GM21423 (cell line): Measurements from ENCODE around the gene GARS1.
A peak's percentile ranks its signal among the peaks of the same experiment; 100 is the strongest.
"Not testable (repeated sequence)": the region's sequence is repeated elsewhere in the genome, so short reads cannot be mapped to it uniquely, and the experiment has no call there.

Source experiments
- ATAC-seq: cut with Tn5 transposase; IDR thresholded peaks from one replicate; pipeline ENCODE4 v1.9.1; 2021; ENCODE audit warnings: mild to moderate bottlenecking, moderate library complexity; ENCODE audit not compliant: unreplicated experiment

Gene GARS1

DNA sequence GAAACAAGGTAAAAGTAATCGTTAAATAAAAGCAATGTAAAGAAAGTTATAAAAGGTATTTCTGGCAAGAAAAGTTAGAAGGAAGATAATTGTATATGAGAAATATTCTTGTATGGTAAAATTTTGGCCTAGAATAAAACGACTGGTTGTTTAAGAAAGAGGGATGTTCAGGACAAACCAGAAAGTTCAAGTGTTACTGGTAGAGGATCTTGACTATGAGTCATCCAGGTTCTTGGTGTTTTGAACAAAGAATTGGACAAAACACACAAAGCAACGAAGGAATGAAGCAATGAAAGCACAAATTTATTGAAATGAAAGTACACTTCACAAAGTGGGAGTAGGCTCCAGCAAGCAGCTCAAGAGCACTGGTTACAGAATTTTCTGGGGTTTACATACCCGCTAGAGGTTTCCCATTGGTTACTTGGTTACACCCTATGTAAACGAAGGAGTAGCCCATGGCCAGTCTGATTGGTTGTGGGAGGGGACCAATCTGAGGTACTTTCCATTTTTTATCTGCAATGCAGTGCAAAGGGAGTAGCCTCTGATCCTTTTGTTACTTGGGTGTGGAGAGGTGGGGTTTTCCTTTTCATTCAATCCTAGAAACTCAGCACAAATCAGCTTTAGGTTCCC, 22.4 kb upstream of the GARS1 start:
- ATAC-seq = no peak

DNA sequence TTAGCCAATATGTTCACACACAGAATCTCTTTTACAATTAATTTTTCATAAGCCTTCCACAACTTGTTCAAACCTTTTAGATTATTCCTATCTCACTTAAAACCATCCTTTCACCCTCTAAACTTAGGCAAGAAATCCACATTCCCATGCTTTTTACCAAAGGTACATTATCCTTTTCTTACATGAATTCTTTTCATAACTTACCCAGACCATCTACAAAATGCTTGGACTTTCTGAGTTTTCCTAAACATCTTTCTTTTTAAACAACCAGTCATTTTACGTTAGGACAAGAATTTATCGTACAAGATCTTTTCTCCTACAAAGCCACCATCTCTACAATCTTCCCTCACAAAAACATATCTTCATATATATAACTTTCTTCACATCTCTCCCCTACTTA, 18.8 kb upstream of the GARS1 start:
- no peak for ATAC-seq

DNA sequence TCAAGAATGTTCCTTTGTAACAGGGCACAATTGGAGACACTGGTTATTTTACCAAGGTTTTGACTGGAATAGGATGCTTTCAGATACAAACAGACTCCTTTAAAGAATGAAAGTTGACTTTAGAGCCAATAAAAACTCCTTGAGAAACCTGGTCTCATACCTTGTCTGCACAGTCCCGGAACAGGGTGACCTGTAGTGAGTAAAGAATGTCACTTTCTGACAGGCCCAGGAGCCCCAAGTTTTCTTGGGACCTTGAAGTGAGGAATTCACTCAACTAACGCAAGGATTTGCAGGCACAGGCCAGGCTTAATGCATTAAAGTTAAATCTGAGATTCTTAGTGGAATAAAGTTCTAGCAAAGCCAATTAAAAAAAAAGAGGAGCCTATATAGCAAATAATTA, 11.5 kb upstream of the GARS1 start:
- ATAC-seq = no peak

DNA sequence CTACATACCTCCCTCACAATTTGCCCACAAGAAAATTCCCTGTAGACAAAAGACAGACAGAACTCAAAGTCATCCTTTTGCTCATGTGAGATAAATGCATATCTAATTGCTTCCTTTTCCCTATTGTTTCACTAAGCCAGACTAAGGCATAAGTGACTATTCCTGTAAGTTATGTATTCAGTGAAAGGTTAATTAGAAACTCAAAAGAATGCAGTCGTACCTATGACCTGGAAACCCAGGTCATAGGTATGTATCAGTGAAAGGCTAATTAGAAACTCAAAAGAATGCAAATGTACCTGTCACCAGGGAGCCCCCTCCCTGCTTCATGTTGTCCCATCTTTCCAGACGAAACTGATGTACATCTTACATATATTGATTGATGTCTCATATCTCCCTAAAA, 10.3 kb upstream of the GARS1 start:
- no peak for ATAC-seq

DNA sequence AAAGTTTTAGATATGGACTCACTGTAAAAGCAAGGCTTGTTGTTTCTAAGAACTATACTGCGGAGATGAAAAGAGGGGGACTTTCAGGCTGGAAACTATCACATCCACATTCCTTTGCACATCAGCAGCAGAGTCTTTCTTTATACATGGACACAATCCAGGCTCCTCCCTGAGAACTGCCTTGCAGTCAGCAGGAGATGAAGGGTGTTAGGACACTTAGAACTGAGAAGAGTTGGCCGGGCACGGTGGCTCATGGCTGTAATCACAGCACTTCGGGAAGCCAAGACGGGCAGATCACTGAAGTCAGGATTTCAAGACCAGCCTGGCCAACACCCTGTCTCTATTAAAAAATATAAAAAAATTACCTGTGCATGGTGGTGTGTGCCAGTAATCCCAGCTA, 9.7 kb upstream of the GARS1 start:
- no peak for ATAC-seq

DNA sequence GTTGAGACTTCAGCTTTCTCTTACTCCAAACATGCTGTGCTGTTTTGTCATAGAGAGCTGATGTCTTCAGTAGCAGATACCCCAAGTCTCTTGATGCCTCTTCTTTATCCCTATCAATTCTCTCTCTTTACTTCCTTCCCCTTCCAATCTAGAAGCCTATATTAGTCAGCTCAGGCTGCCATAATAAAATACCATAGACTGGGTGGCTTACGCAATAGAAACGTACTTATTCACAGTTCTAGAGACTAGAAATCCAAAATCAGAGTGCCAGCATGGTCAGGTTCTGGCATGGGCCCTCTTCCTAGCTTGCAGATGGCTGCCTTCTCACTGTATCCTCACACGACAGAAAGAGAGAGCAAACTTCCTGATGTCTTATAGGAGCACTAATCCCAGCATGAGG, 9.0 kb upstream of the GARS1 start:
- no peak for ATAC-seq

DNA sequence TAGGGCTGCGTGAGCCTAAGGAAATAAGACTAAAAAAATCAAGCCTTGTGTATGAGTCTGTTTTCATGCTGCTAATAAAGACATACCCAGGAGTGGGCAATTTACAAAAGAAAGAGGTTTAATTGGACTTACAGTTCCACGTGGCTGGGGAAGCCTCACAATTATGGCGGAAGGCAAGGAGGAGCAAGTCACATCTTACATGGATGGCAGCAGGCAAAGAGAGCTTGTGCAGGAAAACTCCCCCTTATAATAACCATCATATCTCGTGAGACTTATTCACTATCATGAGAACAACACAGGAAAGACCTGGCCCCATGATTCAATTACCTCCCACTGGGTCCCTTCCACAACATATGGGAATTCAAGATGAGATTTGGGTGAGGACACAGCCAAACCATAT, 7.1 kb upstream of the GARS1 start:
- ATAC-seq = not testable (repeated sequence)

DNA sequence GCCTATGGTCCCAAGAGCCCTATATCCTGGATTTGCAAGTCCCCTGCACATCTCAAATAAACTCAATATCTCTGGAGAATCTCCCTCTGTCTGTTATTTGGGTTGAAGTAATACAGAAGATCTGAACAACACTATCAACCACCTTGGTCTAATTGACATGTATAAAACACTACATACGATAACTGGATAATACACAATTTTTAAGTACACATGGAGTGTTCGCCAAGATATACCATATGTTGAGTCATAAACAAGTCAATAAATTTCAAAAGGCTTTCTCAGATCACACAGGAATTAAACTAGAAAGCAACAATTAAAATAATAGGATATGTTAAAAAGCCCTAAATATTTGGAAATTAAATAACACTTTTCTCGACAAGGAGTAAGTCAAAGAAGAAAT, 5.6 kb upstream of the GARS1 start:
- ATAC-seq = no peak

DNA sequence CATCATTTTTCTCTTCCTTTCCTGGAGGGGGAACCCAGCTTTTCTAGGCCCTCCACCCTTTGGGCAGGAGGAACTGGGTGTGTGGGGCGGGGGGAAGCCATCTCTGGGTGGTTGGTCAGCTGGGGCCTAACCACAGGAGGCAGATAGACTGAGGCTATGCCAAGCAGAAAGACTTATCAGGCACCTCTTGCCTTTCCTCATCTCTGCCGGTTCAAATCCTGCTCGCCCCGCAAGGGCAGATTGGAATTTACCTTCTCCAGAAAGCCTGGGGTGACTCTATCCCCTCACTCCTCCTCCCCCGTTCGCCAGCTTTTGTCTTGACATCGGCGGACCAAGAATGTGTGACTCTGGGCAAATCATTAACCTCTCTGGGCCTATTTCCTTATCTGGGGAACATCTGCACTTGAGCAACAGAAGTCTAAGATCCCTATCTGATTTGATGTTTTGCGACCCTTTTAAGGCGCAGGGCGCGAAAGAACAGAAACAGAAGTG, 584 bp upstream of the GARS1 start:
- ATAC-seq = peak; percentile 37

DNA sequence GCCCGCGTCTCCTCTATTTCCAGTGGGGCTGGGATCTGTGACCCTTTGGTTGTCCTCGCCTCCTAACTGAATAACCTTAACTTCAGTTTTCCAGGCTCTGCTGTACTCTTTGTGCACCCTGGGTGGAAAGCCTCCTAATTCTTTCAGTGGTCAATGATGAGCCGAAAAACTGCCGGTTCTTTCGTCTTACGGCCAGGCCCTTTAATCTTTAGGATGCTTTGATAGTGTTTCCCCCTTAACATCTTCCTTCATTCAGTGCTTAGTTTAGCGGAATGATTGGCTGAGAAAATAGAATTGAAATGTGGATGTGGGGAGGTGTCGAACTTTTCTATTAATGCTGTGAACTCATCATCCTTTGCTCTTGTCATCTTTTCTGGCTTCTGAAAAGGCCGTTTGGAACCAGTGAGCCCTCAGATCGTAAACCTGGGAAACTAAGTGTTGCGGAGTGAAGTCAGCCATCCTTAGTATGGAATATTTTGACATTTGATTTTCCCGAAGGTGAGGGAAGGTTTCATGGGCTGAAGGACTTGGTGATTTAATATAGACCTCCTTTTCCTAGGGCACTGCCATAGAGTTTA, 847 bp downstream of the GARS1 start:
- ATAC-seq = no peak

DNA sequence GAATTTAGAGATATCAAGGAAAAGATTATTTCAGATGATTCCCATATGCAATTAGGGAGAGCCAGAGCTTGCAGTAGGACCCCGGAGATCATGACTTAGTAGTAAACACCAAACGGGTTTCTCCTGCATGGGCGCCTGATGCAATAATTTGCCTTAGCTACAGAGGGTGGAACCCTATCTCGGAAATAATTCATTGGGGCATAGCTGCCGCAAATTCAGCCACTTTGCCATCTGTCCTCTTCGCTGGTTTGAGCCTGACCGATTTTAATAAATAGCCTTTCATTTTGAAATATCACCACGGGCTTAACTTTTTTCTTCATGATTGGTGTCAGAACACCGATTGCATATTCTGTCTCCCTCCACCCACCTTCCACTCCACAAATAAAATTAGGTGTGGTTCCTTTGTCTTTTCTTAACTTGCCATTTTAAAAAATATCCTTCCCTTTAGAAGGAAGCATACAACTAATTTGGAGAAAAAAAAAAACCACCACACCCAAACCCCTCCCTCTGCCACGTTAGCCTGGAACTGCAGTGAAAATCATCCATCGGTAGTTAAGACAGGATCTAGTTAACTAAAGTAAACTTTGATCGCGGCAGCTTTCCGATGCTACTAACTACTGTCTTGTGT, 1.4 kb downstream of the GARS1 start:
- ATAC-seq = no peak

DNA sequence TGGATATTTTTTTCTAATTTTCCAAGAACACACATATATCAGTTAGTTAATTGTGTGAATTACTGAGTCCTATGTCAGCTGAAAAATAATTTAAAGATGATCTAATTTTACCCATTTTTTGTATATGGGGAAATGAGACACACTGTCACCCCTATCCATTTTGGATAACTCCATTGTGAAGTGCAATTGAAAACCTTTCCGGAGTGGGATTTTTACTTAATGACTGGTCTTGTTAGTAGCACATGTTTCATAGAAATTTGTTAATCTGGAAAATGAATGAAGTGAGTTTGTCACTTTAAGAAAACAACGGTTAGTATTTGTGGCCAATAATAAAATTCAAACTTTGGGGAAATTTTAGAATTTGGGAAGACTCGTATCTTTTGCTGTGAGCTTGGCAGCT, 2.0 kb downstream of the GARS1 start:
- ATAC-seq = no peak

DNA sequence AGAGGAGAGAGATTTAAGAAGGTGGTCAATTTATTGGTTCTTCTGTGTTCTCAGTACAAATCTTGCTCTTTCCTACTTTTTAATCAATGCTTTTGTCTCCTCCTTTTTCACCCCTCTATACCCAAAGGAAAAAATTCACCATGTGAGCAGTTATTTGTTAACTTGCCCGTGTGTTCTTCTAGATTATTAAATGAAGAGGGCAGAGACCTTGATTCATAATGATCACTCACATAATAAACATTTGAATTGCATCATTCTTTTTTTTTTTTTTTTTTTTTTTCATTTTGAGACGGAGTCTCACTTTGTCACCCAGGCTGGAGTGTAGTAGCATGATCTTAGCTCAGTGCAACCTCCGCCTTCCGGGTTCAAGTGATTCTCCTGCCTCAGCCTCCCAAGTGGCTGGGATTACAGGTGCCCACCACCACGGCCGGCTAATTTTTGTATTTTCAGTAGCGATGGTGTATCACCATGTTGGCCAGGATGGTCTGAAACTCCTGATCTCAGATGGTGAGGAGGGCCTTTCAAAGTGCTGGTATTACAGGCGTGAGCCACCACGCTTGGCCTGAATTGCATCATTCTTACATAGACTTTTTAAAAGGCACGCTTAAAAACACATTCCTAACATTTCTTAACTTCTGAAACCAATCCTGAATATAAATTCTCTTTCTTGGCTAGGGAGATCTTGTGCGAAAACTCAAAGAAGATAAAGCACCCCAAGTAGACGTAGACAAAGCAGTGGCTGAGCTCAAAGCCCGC, 3.6 kb downstream of the GARS1 start:
- ATAC-seq = no peak

DNA sequence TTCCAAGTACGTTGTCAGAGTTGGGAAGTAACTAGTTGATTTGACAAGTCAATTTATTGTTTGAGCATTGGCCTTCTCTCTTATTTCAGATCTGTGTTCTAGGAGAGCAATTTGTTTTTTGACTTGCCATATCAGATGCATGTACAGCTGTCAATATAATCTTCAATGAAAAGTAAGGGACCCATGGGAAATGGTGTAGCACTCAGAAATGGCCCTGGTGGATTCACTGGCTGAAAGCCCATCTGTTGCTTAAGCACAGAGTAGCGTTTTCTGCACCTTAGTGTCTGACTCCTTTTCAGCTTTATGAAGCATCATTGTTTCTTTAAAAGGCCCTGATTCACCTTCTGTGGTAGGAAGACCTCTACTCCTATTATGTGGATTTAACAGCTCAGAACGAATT, 10.2 kb downstream of the GARS1 start:
- no peak for ATAC-seq

DNA sequence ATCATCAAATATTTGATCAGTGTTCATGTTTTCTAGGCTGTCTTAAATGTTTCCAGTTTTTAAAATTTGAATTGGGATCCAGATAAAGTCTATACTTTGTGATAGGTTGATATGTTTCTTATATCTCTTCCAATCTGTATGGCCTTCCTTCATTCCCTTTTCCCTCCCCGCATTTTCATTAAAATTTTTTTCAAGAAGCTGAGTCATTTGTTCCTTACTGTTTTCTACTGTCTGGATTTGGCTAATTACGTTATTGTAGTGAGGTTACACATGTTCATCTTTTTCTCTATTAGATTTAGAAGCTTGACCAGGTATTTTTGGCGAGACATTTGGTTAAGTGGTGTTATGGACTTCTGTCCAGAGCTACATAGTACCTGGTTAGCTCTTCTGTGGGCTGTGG, 11.2 kb downstream of the GARS1 start:
- ATAC-seq = no peak

DNA sequence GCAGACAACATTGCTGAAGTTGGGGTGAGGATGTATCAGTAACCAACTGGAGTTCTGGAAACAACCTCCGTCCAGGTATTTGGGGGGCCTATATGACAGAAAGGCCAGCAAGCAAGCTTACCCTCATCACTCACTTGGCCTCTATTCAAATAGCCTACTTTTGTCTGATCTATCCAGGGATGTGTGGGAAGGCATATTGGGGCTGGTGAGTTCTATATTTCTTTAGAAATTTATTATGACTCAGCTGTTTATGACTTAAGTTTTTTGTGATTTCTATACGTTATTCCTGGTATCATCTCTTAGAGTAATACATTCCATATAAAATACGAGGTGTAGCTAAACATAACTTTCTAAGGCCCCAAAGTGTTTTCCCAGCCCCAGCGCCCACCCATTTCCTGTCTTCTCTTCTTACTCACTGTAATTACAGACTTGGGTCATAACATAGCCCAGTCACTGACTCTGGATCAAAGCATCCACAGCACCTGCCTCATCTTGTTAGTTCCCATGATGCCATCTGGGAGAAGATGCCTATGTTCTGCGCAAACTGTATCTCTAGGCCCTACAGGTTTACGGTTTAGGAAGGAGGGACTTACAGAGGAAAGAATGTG, 18.1 kb downstream of the GARS1 start:
- no peak for ATAC-seq

DNA sequence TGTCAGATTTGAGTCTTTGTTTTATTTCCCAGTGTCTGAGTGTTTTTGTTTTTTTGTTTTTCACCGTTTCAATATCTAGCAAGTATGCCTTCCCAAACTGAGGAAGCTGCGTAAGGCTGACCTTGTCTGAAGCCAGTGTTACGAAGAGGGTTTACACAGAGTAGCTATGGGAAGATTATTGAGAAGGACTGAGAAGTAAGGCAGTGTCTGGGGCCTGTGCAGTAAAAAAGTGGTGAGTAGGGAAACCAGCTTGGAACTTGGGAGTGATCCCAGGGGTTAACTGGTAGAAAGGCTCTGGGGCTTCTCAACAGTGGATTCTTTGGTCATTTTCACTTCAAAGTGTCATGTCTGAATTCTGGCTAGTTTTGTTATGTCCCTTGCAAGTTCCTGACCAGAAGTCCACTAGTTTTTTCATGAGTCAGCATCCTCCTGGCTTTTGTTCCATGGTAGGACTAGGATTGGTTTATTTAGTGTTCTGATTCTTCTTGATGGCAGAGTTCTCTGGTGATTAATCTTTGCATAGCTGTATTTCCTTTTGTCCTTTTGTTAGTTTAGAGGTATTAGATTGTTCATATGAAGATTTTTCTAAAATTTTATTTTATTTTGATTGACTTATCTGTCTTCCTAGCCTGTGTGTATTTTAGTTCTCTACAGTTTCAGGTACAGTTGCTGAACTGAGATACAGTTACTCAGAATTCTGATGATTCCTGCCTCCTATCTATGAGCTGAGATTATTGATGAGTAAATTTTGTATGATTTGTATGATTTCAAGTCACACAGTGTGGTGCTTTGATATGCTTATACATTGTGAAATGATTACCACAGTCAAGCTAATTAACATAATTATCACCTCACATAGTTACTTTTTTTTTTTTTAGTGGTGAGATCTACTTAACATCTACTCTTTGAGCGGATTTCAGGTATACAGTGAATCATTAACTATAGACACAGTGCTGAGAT, 19.0 kb downstream of the GARS1 start:
- ATAC-seq = no peak

DNA sequence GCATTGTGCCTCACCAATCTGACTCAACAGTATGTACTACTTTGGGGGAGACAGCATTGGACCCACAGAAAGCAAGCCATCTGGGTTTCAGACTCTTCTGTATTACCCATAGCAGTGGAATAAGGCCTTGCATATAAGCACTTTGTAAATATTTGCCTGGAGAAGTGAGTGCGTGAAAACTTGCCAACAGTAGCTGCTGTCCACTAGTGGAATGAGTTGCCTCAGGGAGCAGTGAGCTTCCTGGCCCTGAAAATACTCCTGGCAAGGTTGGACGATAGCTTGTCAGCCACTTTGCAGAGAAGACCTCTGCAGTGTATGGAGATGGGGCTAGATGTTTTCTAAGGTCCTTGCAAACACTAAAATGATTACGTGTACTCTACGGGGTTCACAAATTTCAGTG, 21.6 kb downstream of the GARS1 start:
- ATAC-seq = no peak

DNA sequence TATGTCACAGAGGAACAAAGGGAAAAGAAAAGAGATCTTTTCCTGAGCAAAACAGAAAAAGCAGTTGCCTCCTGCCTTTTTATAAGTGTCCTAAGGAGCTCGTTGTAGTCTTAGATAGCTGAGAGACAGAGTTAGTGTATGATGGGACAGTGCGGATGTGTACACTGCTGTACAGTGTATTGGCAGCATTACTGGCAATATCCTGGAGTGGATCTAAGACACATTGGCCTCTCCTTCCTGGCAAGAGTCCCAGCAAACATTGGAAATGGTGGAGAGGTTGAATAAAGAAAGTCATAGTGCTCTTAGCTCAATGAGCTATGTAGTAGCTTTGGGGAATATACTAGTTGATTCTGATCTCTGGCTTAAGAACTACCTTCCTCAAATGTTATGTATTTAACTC, 22.7 kb downstream of the GARS1 start:
- no peak for ATAC-seq

DNA sequence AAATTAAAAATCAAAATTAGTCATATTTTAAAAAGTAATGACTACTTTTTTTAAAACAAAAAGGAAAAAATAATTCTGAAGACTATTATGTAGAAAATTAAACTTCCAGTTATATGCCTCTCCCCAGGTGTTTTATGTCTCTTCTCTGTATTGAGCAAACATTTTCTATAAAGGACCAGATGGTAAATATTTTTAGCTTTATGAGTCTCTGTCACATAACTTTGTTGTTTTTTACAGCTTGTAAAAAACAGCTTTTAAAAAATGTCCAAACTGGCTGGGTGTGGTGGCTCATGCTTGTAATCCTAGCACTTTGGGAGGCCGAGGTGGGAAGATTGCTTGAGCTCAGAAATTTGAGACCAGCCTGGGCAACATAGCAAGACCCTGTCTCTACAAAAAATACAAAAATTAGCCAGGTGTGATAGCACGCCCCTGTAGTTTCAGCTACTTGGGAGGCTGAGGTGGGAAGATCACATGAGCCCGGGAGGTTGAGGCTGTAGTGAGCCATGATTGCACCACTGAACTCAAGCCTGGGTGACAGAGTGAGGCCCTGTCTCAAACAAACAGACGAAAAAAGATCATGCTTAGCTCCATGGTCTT, 23.5 kb downstream of the GARS1 start:
- no peak for ATAC-seq
